HG02981 (cell line): Measurements from ENCODE around the gene TMEM123.
A peak's percentile ranks its signal among the peaks of the same experiment; 100 is the strongest.
"Not testable (repeated sequence)": the region's sequence is repeated elsewhere in the genome, so short reads cannot be mapped to it uniquely, and the experiment has no call there.

ENCODE experiments used
- ATAC-seq: cut with Tn5 transposase; IDR thresholded peaks from one replicate; pipeline ENCODE4 v1.9.1; 2021; ENCODE audit warnings: mild to moderate bottlenecking, moderate library complexity; ENCODE audit not compliant: unreplicated experiment

TMEM123 gene

DNA sequence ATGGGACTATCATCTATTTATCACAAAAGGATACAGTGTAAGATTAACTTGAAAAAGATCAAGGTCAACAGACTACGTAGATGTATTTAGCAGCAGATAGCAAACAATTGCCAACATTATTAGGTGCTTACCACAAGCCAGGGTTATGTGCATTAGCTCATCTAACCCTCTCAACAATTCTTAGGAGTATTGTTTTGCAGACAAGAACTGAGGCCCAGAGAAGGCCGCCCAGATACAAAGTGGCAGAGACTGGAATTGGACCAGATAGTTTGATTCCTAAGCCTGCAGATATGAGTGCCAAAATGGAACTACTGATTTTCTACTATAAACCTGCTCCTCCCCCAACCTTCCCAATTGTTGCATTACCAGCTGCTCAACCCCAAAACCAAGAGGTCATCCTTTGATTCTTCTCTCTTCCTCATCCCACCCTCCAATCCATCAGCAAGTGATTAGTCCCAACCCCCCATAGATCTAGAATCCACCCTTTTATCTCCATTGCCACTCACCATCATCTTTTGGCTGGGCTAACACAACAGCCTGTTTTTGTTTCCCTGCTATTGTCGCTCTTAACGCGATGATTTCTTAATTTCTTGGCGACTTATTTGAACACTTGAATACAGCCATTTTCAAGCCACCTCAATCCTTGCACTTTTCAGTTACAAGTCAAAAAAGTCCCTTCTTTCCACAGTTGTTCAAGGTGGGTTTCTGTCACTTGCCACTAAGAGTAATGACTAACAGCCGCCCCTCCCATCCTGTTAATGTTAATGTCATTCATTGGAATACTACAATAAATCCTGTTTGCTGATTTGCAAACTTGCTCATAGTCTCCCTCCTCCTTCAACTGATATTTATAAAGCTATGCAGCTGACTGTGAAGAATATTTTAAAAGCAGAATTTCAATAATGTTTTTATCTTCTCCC, 2.7 kb downstream of the TMEM123 start:
- no peak for ATAC-seq

DNA sequence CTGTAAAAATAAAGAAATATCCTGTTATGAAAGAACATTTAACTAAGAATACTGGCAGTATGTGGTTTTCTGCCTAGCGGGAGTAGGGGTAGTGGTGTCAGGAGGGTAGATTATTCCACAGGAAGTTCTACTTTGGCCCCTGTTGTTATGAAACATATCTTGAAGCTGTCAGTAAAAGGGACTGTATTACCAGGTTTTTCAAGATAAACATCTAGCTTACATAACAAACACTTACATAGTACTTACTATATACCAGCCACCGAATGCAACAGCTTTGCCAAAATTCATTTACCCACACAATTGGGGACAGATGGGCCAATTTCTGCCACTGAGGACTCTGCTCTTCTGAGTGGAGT, 3.7 kb downstream of the TMEM123 start:
- ATAC-seq: no peak

DNA sequence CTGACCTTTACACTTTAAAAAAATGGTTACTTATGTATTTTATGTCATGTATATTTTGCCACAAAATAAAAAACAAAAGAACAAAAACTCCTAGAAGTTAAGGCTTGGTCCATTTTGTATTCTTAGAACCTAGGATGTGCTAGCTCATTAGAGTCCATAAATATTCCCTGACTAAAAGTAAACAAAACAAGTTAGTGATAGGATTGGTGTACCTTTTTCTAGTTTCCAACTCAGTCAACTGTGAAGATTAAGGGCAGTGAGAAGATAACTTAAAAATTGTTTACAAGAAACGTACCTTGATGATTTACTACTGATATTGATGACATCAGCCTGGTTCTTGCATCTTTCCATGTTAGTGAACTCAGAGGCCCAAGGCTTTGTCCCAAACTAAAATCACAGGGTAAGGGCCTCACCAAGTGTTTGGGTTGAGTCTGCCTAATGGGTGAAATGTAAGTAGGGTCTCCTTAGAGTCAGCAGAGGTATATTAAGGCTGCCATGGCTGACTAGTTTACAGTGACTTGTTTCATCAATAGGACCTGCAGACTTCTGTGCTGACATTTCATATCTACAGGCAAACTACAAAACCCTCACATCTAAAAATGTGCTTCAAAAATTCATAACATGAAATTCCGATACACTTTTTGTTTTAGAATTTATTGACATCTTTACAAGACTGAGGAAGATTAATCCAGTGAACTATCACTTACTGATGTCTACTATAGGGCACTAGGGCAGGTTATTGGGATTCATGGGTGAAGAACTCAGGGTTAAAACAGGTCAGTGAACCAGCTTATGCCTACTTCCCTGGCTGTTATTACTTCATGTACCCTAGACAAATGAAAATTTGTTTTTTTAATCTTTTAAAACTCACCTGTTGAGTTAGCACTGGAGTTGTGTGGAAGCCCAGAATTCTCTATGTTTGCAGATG, 4.4 kb downstream of the TMEM123 start:
- no peak for ATAC-seq

DNA sequence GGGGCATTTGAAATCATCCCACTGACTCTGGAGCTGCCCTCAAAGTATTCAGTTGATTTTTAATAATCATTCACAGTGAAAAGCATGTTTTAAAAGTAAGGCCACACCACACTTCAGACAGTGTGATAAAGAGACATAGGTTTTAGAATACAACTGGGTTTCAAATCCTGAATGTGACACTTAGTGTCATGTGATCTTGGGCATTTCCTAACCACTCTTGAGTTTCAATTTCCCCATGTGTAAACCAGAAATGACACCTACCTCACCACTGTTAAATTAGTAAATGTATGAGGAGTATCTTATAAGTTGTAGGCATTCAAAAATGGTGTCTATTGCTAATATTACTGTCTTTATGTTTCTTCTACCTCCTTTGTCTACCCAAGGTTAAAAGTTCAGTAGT, 5.4 kb downstream of the TMEM123 start:
- ATAC-seq: no peak

DNA sequence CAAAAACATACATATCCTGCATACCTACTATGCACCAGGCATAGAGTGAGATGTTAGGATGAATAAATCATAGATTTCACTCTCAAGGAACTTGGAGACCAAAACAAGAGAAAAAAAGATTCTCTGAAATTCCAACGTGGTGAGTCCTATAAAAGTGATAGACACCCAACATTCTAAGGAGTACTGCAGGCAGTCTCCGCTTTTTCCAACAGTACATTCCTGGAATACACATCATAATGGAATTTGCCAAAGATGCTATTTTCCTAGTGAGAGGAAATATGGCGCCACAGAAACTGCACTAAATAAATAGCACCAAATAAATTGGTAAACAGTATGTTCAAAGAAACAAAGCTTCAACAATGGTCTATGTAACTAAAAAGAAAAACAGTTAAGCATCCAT, 6.0 kb downstream of the TMEM123 start:
- no peak for ATAC-seq

DNA sequence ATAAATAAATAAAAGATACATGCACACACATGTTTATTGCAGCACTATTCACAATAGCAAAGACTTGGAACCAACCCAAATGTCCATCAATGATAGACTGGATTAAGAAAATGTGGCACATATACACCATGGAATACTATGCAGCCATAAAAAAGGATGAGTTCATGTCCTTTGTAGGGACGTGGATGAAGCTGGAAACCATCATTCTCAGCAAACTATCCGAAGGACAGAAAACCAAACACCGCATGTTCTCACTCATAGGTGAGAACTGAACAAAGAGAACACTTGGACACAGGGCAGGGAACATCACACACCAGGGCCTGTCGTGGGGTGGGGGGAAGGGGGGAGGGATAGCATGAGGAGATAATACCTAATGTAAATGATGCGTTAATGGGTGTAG, 7.9 kb downstream of the TMEM123 start:
- not testable (repeated sequence) for ATAC-seq

DNA sequence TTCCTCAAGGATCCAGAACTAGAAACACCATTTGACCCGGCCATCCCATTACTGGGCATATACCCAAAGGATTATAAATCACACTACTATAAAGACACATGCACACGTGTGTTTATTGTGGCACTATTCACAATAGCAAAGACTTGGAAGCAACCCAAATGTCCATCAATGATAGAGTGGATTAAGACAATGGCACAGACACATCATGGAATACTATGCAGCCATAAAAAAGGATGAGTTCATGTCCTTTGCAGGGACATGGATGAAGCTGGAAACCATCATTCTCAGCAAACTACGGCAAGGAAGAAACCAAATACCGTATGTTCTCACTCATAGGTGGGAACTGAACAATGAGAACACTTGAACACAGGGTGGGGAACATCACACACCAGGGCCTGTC, 8.4 kb downstream of the TMEM123 start:
- ATAC-seq: not testable (repeated sequence)

DNA sequence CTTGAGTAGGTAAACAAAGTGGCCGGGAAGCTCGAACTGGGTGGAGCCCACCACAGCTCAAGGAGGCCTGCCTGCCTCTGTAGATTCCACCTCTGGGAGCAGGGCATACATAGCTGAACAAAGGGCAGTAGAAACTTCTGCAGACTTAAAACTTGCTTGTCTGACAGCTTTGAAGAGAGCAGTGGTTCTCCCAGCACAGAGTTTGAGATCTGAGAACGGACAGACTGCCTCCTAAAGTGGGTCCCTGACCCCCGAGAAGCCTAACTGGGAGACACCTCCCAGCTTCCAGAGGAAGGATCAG, 13.6 kb downstream of the TMEM123 start:
- ATAC-seq: not testable (repeated sequence)

DNA sequence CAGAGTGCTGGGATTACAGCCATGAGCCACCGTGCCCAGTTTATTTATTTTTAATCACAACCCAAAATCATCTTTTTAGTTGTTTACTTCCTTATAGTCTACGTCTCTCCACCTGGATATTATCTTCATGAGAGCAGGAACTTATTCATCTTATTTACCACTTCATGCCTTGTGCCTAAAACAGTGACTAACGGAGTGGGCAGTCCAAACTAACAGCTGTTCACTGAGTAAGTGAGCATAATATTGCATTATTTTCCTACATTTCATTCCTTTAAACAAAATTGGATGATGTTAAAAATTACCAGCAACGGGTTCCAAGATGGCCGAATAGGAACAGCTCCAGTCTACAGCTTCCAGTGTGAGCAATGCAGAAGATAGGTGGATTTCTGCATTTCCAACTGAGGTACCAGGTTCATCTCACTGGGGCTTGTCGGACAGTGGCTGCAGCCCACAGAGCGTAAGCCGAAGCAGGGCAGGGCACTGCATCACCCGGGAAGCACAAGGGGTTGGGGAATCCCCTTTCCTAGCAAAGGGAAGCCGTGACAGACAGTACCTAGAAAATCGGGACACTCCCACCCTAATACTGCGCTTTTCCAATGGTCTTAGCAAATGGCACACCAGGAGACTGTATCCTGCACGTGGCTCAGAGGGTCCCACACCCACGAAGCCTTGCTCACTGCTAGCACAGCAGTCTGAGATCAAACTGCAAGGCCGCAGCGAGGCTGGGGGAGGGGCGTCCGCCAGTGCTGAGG, 14.1 kb downstream of the TMEM123 start:
- ATAC-seq: no peak

DNA sequence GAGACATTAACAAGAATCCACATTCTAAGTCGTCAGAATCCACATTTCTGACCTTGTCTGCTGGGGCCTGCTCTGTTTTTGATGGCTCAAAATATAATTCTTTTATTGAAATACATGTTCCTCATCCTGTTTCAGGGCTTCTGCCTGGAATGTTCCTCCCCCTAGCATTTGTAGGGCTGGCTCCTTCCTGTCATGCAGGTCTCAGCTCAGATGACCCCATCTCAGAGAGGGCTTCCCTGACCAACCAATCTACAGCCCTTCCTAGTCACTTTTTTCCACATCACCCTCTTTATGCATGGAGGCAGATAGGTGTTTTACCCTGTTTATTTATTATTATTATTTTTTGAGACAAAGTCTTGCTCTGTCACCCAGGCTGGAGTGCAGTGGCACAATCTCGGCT, 14.8 kb downstream of the TMEM123 start:
- no peak for ATAC-seq

DNA sequence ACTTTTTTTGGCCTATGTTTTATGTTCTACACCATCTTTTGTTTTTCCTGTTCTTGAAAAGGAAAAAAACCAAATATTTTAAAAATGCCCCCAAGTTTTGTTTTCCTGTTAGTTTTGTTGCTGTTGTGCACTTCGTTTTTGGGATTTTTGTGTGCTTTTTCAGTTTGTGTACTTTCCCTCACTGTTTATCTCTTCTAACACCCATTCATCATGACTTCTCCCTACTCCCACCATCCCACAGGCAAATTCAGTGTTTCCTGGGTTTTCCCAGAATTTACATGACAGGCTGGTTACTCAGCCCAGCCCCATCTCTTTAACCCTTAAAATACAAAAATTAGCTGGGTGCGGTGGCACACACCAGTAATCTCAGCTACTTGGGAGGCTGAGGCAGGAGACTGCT, 15.6 kb downstream of the TMEM123 start:
- ATAC-seq: no peak

DNA sequence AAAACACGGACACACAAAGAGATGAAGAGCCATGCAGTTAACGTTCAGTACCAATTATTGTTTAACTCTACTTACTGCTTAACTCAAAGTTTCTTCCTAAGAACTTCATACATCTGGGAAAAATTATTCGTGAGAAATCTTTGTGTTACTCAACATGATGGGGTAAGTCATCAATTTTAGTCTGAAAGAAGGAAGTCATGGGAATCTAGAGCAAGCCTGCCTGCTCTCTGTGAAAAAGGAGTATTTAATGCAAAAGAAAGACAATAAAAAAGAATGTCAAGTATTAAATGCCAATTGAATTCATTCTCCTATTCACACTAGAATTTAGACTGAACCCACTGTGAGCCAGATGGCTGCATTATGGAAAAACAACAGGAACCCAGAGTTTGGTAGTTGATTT, 16.0 kb downstream of the TMEM123 start:
- ATAC-seq: no peak

DNA sequence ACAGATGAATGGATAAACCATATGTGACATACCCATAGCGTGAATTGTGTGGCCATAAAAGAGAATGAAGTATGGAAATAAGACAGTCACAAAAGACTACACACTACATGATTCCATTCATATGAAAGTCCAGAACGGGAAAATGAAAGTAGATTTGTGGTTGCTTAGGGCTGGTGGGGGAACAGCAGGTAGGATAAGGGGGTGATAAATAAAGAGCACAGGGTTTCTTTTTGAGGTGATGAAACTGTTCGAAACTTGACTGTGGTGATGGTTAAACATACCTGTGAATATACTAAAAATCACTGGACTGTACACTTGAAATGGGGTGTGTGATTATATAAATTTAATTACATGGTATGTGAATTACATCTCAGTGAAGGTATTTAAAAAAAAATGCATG, 16.9 kb downstream of the TMEM123 start:
- no peak for ATAC-seq

DNA sequence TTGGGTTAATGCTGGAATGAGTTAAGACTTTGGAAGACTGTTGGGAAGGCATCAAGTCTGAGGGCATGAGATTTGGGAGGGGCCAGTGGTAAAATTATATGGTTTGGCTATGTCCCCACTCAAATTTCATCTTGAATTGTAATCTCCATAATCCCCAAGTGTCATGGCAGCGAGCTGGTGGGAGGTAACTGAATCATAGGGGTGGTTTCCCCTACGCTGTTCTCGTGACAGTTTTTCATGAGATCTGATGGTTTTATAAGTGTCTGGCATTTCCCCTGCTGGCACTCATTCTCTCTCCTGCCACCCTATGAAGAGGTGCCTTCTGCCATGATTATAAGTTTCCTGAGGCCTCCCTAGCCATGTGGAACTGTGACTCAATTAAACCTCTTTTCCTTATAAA, 19.0 kb downstream of the TMEM123 start:
- not testable (repeated sequence) for ATAC-seq

DNA sequence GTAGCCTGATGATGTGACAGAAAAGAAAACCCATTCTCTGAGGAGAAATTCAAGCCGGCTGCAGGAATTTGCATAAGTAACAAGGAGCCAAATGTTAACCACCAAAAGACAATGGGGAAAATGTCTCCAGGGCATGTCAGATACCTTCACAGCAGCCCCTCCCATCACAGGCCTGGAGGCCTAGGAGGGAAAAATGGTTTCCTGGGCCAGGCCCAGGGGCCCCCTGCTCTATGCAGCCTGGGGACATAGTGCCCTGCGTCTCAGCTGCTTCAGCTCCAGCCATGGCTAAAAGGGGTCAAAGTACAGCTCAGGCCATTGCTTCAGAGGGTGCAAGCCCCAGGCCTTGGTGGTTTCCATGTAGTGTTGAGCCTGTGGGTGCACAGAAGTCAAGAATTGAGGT, 20.0 kb downstream of the TMEM123 start:
- ATAC-seq: not testable (repeated sequence)

DNA sequence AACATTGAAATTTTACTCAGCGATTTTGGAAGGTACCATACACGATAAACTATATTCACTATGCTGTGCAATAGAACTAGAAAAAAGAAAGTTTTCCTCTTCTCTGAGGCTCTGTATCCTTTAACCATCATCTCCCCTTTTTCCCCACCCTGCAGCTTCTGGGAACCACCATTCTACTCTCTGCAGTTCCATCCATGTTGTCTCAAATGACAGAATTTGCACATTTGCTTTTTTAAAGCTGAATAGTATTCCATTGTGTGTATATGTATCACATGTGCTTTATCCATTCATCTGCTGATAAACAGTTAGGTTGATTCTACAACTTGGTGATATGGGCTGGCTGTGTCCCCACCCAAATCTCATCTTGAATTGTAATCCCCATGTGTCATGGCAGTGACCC, 21.2 kb downstream of the TMEM123 start:
- ATAC-seq: no peak

DNA sequence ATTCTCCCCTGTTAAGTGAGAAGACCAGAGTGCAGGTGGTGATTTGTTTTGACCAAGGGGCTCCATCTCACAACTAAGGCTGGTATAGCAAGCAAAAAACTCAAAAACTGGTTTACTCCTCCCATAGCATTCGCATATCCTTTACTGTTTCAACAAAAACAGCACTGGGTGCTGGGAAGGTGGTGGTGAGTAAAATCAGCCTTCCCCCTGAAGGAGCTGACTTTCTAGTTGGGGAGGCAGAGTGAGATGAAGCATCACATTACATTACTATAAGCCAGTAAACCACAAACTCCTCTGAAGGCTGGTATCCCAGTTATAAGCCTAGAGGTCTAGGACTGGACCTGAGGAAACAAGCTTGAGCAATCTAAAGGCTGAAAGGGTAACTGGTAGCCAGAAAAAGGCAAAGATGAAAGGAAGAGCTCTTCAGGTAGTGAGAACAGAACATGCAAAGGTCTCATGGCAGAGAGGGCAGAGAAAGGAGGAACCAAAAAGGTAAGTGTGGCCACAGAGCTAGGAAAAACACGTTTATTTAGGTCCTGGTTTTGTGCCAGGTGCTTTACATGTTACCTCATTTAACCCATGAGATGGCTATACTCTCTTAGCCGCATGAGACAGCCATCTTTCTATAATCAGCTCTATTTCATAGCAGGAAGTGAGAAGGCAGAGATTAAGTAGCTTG, 22.3 kb downstream of the TMEM123 start:
- ATAC-seq: peak; percentile 91

DNA sequence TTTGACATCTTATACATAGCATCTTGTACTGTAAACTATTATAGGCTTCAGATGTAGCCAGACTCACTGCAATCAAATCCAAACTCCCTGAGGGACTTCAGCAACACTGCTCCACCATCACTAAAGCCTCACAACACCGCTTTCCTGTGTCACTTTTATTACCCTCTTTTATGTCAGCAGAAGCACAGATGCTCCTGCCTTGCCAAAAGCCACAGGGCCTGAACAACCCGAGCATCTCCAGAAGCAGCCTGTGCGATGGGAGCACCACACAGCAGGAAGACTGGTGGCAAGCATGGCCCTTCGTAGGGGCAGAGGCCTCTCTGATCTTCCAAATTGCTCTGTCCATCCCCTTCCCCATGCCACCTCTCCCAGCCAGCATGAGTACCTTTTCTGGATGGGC, 22.9 kb downstream of the TMEM123 start:
- no peak for ATAC-seq

DNA sequence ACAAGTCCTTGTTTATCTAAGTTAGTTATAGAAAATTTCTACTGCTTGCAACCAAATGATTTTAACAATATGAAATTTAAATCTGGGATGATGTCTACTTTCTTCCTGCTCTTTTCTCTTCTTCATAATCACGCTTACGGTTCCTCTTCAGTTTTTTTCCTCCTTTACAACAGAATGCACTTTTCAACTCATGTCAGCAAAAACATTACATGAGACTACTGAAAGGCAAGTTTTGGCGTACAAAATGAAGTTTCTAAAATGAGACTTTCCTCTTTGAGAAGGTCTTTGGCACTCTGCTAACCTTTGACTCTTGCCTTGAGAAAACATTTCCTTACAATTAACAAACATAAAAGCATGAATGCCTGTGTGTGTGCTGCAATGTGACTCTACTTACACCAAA, 23.3 kb downstream of the TMEM123 start:
- no peak for ATAC-seq

DNA sequence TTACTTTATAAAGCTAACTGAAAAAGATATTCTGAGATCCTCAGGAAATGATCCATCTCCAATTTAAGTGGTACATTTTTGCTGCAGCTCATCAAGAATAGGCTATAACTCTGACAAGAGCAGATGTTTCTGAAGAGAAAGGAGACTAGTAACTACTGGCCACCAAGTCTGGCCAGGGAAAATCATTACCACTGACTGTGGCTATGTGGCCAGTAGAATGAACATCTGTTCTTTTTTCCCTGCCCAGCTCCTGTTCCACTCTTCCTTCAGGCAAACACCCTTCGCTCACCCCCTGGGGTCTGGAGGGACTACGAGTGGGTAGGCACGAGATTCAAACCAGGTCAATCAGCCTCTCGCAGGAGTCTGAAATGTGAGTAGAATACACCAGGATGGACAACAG, 23.9 kb downstream of the TMEM123 start:
- ATAC-seq: no peak

DNA sequence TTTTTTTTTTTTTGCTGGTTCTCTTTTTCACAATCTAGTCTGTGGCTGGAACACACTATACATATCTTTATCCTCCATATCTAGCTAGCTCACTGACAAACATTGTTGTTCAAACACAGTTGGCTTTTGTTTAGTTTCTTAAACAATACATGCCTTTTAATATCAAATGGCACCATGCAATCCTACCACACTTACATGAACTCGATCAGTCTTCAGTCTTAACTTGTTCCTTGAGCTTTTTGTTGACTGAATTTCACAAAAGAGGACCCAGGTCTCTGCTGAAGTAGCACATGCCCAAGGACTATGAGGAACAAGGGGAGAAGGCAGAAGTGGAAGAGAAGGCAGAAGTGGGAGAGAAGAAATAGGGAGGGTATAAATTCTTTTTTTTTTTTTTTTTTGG, 25.5 kb downstream of the TMEM123 start:
- ATAC-seq: no peak
